HepG2 (cell line): ENCODE measurements around the gene SSC5D.

ENCODE experiments used
- HDAC6 ChIP-seq: fragments of 200-600 bp; sonication (generic); IDR thresholded peaks from 2 replicates; pipeline ENCODE4 v1.7.0; 2017; ENCODE audit warnings: mild to moderate bottlenecking, antibody characterized with exemption, low read length, low read depth
- POLR2A ChIP-seq, 2 experiments: IDR thresholded peaks; 2 replicates each; pipeline ENCODE4 v1.6.1; 2011; ENCODE audit warnings: low read depth in 2 of 2, low read length in 2 of 2, mild to moderate bottlenecking in 1 of 2, moderate library complexity in 1 of 2; ENCODE audit not compliant: insufficient read depth in 1 of 2
- POLR2AphosphoS2 ChIP-seq: IDR thresholded peaks from 2 replicates; pipeline ENCODE4 v1.6.1; 2011; ENCODE audit warnings: low read depth, low read length, improper control_type of control experiment
- RAD51 ChIP-seq: fragments of 450-650 bp; IDR thresholded peaks from 2 replicates; pipeline ENCODE4 v1.6.1; 2016; ENCODE audit warnings: borderline replicate concordance
- SP1 ChIP-seq, 2 experiments: fragments of 450-650 bp in 1 of 2; sonication (generic) in 1 of 2; formaldehyde crosslinking in 1 of 2; IDR thresholded peaks; 2 replicates each; pipeline versions ENCODE4 v1.4.0 to v1.6.1; 2016 to 2020; ENCODE audit warnings: missing genetic modification reagents in 1 of 2
- ZBTB21 ChIP-seq: sonication (generic); formaldehyde crosslinking; IDR thresholded peaks from 2 replicates; pipeline ENCODE4 v1.4.0; 2020; ENCODE audit warnings: missing genetic modification reagents
- ZNF350 ChIP-seq: sonication (generic); formaldehyde crosslinking; IDR thresholded peaks from 2 replicates; pipeline ENCODE4 v1.4.0; 2020; ENCODE audit warnings: mild to moderate bottlenecking, low read depth, missing genetic modification reagents, borderline replicate concordance
- ZNF558 ChIP-seq: sonication (generic); formaldehyde crosslinking; IDR thresholded peaks from 2 replicates; pipeline ENCODE4 v1.9.0; 2022; ENCODE audit warnings: mild to moderate bottlenecking, missing genetic modification reagents, borderline replicate concordance
- ZNF766 ChIP-seq: sonication (generic); formaldehyde crosslinking; IDR thresholded peaks from 2 replicates; pipeline ENCODE4 v1.5.0; 2020; ENCODE audit warnings: missing genetic modification reagents, borderline replicate concordance
- ZNF772 ChIP-seq: sonication (generic); formaldehyde crosslinking; IDR thresholded peaks from 2 replicates; pipeline ENCODE4 v1.5.0; 2020; ENCODE audit warnings: mild to moderate bottlenecking, missing genetic modification reagents
- TF ChIP-seq, protein P1 (sequence below): sonication (generic); formaldehyde crosslinking; IDR thresholded peaks from 2 replicates; pipeline ENCODE4 v1.4.0; 2020; ENCODE audit warnings: missing genetic modification reagents
- TF ChIP-seq, protein P2 (sequence below): sonication (generic); formaldehyde crosslinking; conservative IDR thresholded peaks from 2 replicates; pipeline ENCODE4 v1.4.0; 2020; ENCODE audit warnings: missing genetic modification reagents
- TF ChIP-seq, protein P3 (sequence below): sonication (generic); formaldehyde crosslinking; IDR thresholded peaks from 2 replicates; pipeline ENCODE4 v1.4.0; 2020; ENCODE audit warnings: missing genetic modification reagents

DNA sequence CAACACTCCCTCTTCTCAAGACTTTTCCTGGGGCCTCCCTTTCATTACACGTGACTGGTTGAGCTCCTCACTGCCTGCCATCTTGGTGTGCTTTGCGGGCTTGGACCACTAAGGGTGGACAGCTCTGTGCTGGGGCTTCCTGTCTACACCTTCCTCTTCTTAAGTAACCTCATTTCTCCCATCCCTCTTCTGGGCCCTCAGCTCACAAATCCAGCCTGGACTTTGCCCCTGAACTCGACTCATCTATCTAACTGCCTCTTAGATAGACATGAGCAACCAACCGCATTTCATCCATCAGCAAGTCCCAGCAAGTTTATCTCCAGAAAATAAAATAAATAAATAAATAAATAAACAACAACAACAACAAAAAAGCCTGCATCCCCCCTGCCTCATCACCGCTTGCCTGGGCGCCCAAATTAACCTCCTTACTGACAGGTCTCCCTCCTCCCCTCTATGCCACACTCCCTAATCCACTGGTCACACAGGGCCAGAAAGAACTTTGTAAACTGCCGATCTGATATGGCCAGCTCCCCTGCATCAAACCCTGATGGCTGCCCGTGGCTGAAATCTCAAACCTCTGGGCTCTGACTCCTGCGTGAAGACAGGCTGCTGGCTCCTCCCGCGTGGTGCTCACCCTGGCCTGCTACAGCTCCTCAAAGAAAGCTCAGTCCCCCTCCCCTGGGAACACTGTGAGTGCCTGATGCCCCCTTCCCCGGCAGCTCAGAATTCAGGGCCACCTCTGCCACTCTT, 34.5 kb upstream of the SSC5D start:
- TF ChIP-seq POLR2A (IDR thresholded peaks at IDR 0.05; ENCODE audit: insufficient read depth in 1 of 2, low read depth in 2 of 2, low read length in 2 of 2) (no peak), SP1 (IDR thresholded peaks at IDR 0.05) (no peak), SP1 (CRISPR knock-in tag; IDR thresholded peaks at IDR 0.05) (no peak), ZNF558 (no peak), HDAC6 (no peak), ZNF766 (CRISPR knock-in tag) (no peak), POLR2AphosphoS2 (no peak), ZBTB21 (CRISPR knock-in tag) (no peak), ZNF772 (CRISPR knock-in tag) (no peak), ZNF350 (CRISPR knock-in tag) (no peak), RAD51 (no peak)
- TF ChIP-seq, protein P1, sequence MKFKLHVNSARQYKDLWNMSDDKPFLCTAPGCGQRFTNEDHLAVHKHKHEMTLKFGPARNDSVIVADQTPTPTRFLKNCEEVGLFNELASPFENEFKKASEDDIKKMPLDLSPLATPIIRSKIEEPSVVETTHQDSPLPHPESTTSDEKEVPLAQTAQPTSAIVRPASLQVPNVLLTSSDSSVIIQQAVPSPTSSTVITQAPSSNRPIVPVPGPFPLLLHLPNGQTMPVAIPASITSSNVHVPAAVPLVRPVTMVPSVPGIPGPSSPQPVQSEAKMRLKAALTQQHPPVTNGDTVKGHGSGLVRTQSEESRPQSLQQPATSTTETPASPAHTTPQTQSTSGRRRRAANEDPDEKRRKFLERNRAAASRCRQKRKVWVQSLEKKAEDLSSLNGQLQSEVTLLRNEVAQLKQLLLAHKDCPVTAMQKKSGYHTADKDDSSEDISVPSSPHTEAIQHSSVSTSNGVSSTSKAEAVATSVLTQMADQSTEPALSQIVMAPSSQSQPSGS (CRISPR knock-in tag), result no peak
- TF ChIP-seq, protein P2, sequence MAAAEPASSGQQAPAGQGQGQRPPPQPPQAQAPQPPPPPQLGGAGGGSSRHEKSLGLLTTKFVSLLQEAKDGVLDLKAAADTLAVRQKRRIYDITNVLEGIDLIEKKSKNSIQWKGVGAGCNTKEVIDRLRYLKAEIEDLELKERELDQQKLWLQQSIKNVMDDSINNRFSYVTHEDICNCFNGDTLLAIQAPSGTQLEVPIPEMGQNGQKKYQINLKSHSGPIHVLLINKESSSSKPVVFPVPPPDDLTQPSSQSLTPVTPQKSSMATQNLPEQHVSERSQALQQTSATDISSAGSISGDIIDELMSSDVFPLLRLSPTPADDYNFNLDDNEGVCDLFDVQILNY (CRISPR knock-in tag), result no peak
- TF ChIP-seq, protein P3, sequence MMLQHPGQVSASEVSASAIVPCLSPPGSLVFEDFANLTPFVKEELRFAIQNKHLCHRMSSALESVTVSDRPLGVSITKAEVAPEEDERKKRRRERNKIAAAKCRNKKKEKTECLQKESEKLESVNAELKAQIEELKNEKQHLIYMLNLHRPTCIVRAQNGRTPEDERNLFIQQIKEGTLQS, result no peak
